Pancreas (tissue), 10 donors: ENCODE results near the gene ONECUT1. TPM values are rescaled to one million over a fixed set of nuclear protein-coding genes. Genes with fewer than 3 reads are reported as not detected.

Experiments used
- ATAC-seq, 4 donors: fragments of 200-7000 bp; cut with Tn5 transposase; one replicate each; pipeline versions ENCODE4 v1.8.0 to v1.9.1; 2020; ENCODE audit warnings: mild to moderate bottlenecking in 4 of 4, moderate library complexity in 4 of 4
- DNase-seq, 6 donors: peaks; one replicate each; pipeline ENCODE4 v3.0.0-alpha.2; 2020
- FAIRE-seq: peaks from 2 replicates; lab custom pipeline; 2012; peaks lifted over from hg19 to GRCh38; lab: Jason Lieb, UNC
- H3K27ac ChIP-seq, 4 donors: fragments of 200-600 bp; sonication (generic); 1 replicate in 3 of 4; 2 replicates in 1 of 4; pipeline versions ENCODE4 v1.5.0 to v1.8.0; 2020
- H3K27me3 ChIP-seq, 4 donors: fragments of 200-600 bp; one replicate each; pipeline ENCODE4 v1.8.0; 2021
- H3K36me3 ChIP-seq, 3 donors: fragments of 200-600 bp; sonication (generic) in 1 of 3; one replicate each; pipeline versions ENCODE4 v1.5.0 to v1.8.0; 2020 to 2021
- H3K4me1 ChIP-seq, 3 donors: fragments of 200-600 bp; one replicate each; pipeline ENCODE4 v1.8.0; 2021
- H3K4me3 ChIP-seq, 4 donors: fragments of 200-600 bp; sonication (generic) in 2 of 4; one replicate each; pipeline versions ENCODE4 v1.5.0 to v1.8.0; 2020 to 2021
- H3K9me3 ChIP-seq, 4 donors: fragments of 200-600 bp; one replicate each; pipeline ENCODE4 v1.8.0; 2021
- CTCF ChIP-seq, 4 donors: fragments of 200-600 bp; sonication (generic) in 3 of 4; IDR thresholded peaks; one replicate each; pipeline versions ENCODE4 v1.5.0 to v1.8.0; 2021; ENCODE audit warnings: antibody characterized with exemption in 4 of 4
- WGBS, 2 donors: extraction: QIAGEN DNeasy Blood & Tissue Kit; methylation state at CpG; one replicate each; pipeline ENCODE4 v1.1.7; 2013; 5-methylcytosine and 5-hydroxymethylcytosine counted together
- intact Hi-C, 3 donors: fragments of 100-400 bp; cut with DNase I; formaldehyde crosslinking; loops; one replicate each; pipeline versions ENCODE4 v1.11.1 to v1.14.2; 2022
- polyA plus RNA-seq, 2 donors: library from polyadenylated mRNA; stranded (reverse); fragments of 200-250 nt; gene quantifications; one replicate each; pipeline ENCODE4 v1.2.3, GENCODE V29; 2013
- total RNA-seq, 6 donors: library from RNA; stranded (reverse); fragmentation: NEBNext Ultra II Directional in 4 of 6; extraction: Animal tissue kit (Norgen Biotek cat#: 25700) in 4 of 6; gene quantifications; one replicate each; pipeline versions ENCODE4 v1.2.1 to v1.2.4, GENCODE V29; 2021 to 2023
- donor health status: healthy with polysubstance abuse.
- donor health status: DM: no; HTN: no; CAD: no; lungs with moderate emphysema.
- donor health status: DM: no; HTN: no; CAD: no.
- donor health status: control.
- donor health status: control.
- donor health status: Bipolar disorder and iron deficiency.
- donor health status: DM: yes; HTN: yes; CAD: no.
- donor health status: DM: no; HTN: no; CAD: no.
- donor health status: DM: no; HTN: no; CAD: no.
- donor health status: DM: yes; HTN: yes; CAD: no.

ONECUT1 gene
- total and polyA plus RNA-seq, 8 donors: 8.0 to 56.2 (median 36.8) TPM

- no peaks in the 10 kb centered on the region for H3K9me3 ChIP-seq
- ATAC-seq (no peak), DNase-seq (no peak), FAIRE-seq (no peak)
- no peak for TF ChIP-seq CTCF (IDR thresholded peaks at IDR 0.05)
- no peak overlapping the region for H3K27ac ChIP-seq
- no peaks in the 10 kb centered on the region for H3K27me3 ChIP-seq
- H3K4me1 ChIP-seq: no peaks in the 10 kb centered on the region
- intact Hi-C loops: no loop called here
- no peaks in the 10 kb centered on the region for H3K36me3 ChIP-seq
- 69 to 84% methylated on average over 2 of the region's 2 CpGs for WGBS, 2 donors
- no peak overlapping the region for H3K4me3 ChIP-seq
Measured at GRCh38 chr15:52716536-52716935, 73.6 kb downstream of the ONECUT1 start.

- no peak for DNase-seq
- H3K4me1 ChIP-seq: no peaks in the 10 kb centered on the region
- H3K36me3 ChIP-seq: no peaks in the 10 kb centered on the region
- H3K27ac ChIP-seq: no peak overlapping the region
- H3K9me3 ChIP-seq: no peaks in the 10 kb centered on the region
- 77 to 80% methylated on average over 5 of the region's 5 CpGs for whole genome bisulfite sequencing, 2 donors
- intact Hi-C loops: no loop called here
- no peak overlapping the region for H3K4me3 ChIP-seq
- TF ChIP-seq CTCF (IDR thresholded peaks at IDR 0.05): no peak
- H3K27me3 ChIP-seq: no peaks in the 10 kb centered on the region
- no peak for ATAC-seq
- no peak for FAIRE-seq
Measured at GRCh38 chr15:52715411-52715810, 74.7 kb downstream of the ONECUT1 start.

- Histone ChIP-seq H3K27me3 (no peaks in the 10 kb centered on the region), H3K4me3 (no peak overlapping the region), H3K27ac (no peak overlapping the region), H3K9me3 (no peaks in the 10 kb centered on the region), H3K36me3 (no peaks in the 10 kb centered on the region), H3K4me1 (no peaks in the 10 kb centered on the region)
- WGBS, 2 donors: 64 to 73% methylated on average over 3 of the region's 3 CpGs
- FAIRE-seq (no peak), DNase-seq (peak in 1 of 6 donors; percentile 22), ATAC-seq (no peak)
- no peak for TF ChIP-seq CTCF (IDR thresholded peaks at IDR 0.05)
- intact Hi-C loops: no loop called here
Measured at GRCh38 chr15:52714968-52715367, 75.2 kb downstream of the ONECUT1 start.

GRCh38 chr15:52710708-52711389, 79.3 kb downstream of the ONECUT1 start:
- DNase-seq: no peak
- no peak for ATAC-seq
- no peaks in the 10 kb centered on the region for H3K9me3 ChIP-seq
- H3K4me3 ChIP-seq: no peak overlapping the region
- H3K27ac ChIP-seq: no peak overlapping the region
- FAIRE-seq: no peak
- TF ChIP-seq CTCF (IDR thresholded peaks at IDR 0.05): no peak
- no peaks in the 10 kb centered on the region for H3K27me3 ChIP-seq
- WGBS, 2 donors: 77 to 82% methylated on average over 2 of the region's 2 CpGs
- H3K36me3 ChIP-seq: no peaks in the 10 kb centered on the region
- intact Hi-C loops: no loop called here
- H3K4me1 ChIP-seq: peaks cover 0 to 5% (median 4%) of the 10 kb centered on the region in 3 donors

GRCh38 chr15:52710050-52710707, 80.0 kb downstream of the ONECUT1 start:
- no peaks in the 10 kb centered on the region for H3K36me3 ChIP-seq
- peak in 3 of 4 donors; percentile 18 to 72 (median 18) for ATAC-seq
- no peaks in the 10 kb centered on the region for H3K27me3 ChIP-seq
- FAIRE-seq: no peak
- 82 to 88% methylated on average over 1 of the region's 1 CpG for WGBS, 2 donors
- peaks cover 0 to 5% (median 4%) of the 10 kb centered on the region in 3 donors for H3K4me1 ChIP-seq
- intact Hi-C loops: no loop called here
- no peak overlapping the region for H3K27ac ChIP-seq
- H3K4me3 ChIP-seq: no peak overlapping the region
- TF ChIP-seq CTCF (IDR thresholded peaks at IDR 0.05): no peak
- H3K9me3 ChIP-seq: no peaks in the 10 kb centered on the region
- DNase-seq: no peak
